B cell (primary cell): ENCODE data around the gene MYOM3. TPM values are rescaled to one million over a fixed set of nuclear protein-coding genes. Genes with fewer than 3 reads are reported as not detected.

ENCODE experiments used
- ATAC-seq: fragments of 200-7000 bp; cut with Tn5 transposase; one replicate; pipeline ENCODE4 v1.10.0; 2021; ENCODE audit warnings: low read depth, mild to moderate bottlenecking, moderate number of reproducible peaks, moderate library complexity
- CTCF ChIA-PET: fragments of 350-600 bp; sonication (Branson Sonifier 250); formaldehyde crosslinking; loops from one replicate; lab custom pipeline; 2021; ENCODE audit warnings: antibody characterized with exemption, inconsistent platforms; lab: Charles Lee
- POLR2A ChIA-PET: fragments of 350-600 bp; sonication (Branson Sonifier 250); formaldehyde crosslinking; loops from one replicate; lab custom pipeline; 2021; ENCODE audit warnings: antibody characterized with exemption; lab: Charles Lee
- DNase-seq: peaks from one replicate; pipeline ENCODE4 v3.0.0; 2013
- H2AFZ ChIP-seq: 2 replicates; pipeline ENCODE4 v1.6.1; 2012; ENCODE audit warnings: mild to moderate bottlenecking, low read depth, low read length; ENCODE audit not compliant: insufficient read depth, poor library complexity, severe bottlenecking
- H3K27ac ChIP-seq, 2 donors: 1 replicate in 1 of 2; 2 replicates in 1 of 2; pipeline ENCODE4 v1.5.1; 2012 to 2013; ENCODE audit warnings: low read length in 2 of 2, mild to moderate bottlenecking in 2 of 2, moderate library complexity in 1 of 2
- H3K27me3 ChIP-seq, 4 experiments: fragments of 200-600 bp in 1 of 4; sonication (generic) in 1 of 4; replicated peaks in 1 of 4; 1 replicate in 2 of 4; 2 replicates in 2 of 4; pipeline versions ENCODE4 v1.6.1 to v1.7.0; 2013 to 2016; ENCODE audit warnings: low read length in 3 of 4, mild to moderate bottlenecking in 2 of 4, mixed read lengths in 1 of 4, moderate library complexity in 1 of 4; ENCODE audit not compliant: insufficient read depth in 4 of 4, control insufficient read depth in 3 of 4; ENCODE audit errors: control extremely low read depth in 1 of 4
- H3K36me3 ChIP-seq, 2 experiments: replicated peaks in 1 of 2; 1 replicate in 1 of 2; 2 replicates in 1 of 2; pipeline versions ENCODE4 v1.6.1 to v1.7.1; 2013; ENCODE audit warnings: low read length in 1 of 2; ENCODE audit not compliant: insufficient read depth in 2 of 2, control insufficient read depth in 1 of 2; ENCODE audit errors: control extremely low read depth in 1 of 2, extremely low read depth in 1 of 2
- H3K4me1 ChIP-seq, 2 donors: fragments of 200-600 bp in 1 of 2; sonication (generic) in 1 of 2; 1 replicate in 1 of 2; 2 replicates in 1 of 2; pipeline versions ENCODE4 v1.5.1 to v1.6.1; 2013 to 2017; ENCODE audit warnings: low read length in 2 of 2; ENCODE audit not compliant: control insufficient read depth in 2 of 2, insufficient read depth in 2 of 2
- H3K4me2 ChIP-seq: replicated peaks from 2 replicates; pipeline ENCODE3; 2012; ENCODE audit warnings: mild to moderate bottlenecking, low read depth, low read length; ENCODE audit not compliant: poor library complexity, severe bottlenecking
- H3K4me3 ChIP-seq, 5 experiments: fragments of 200-600 bp in 1 of 5; sonication (generic) in 1 of 5; 1 replicate in 3 of 5; 2 replicates in 2 of 5; pipeline versions ENCODE4 v1.5.1 to v1.7.0; 2011 to 2016; ENCODE audit warnings: low read length in 4 of 5, mild to moderate bottlenecking in 4 of 5, low read depth in 2 of 5, control low read depth in 1 of 5, moderate library complexity in 1 of 5; ENCODE audit not compliant: insufficient read depth in 1 of 5; ENCODE audit errors: control extremely low read depth in 1 of 5, extremely low read depth in 1 of 5
- H3K79me2 ChIP-seq: fragments of 200-600 bp; sonication (generic); one replicate; pipeline ENCODE4 v1.6.0; 2016; ENCODE audit warnings: low read length; ENCODE audit not compliant: control insufficient read depth, insufficient read depth
- H3K9ac ChIP-seq: fragments of 200-600 bp; sonication (generic); 2 replicates; pipeline ENCODE4 v1.6.1; 2017; ENCODE audit warnings: mild to moderate bottlenecking, low read length, moderate library complexity
- H3K9me3 ChIP-seq, 3 donors: one replicate each; pipeline versions ENCODE4 v1.6.1 to v1.7.1; 2013; ENCODE audit warnings: low read length in 2 of 3; ENCODE audit not compliant: control insufficient read depth in 2 of 3, insufficient read depth in 1 of 3; ENCODE audit errors: control extremely low read depth in 1 of 3
- H4K20me1 ChIP-seq: 2 replicates; pipeline ENCODE4 v1.6.0; 2012; ENCODE audit warnings: mild to moderate bottlenecking, low read length; ENCODE audit not compliant: insufficient read depth, control insufficient read depth, poor library complexity, severe bottlenecking
- H3K27ac Mint-ChIP-seq: one replicate; pipeline ENCODE4 v1.8.0; 2021; ENCODE audit warnings: mixed read lengths
- H3K27me3 Mint-ChIP-seq: one replicate; pipeline ENCODE4 v1.8.0; 2021; ENCODE audit warnings: mixed read lengths
- H3K4me1 Mint-ChIP-seq: one replicate; pipeline ENCODE4 v1.8.0; 2021; ENCODE audit warnings: mixed read lengths
- H3K4me3 Mint-ChIP-seq: one replicate; pipeline ENCODE4 v1.8.0; 2021; ENCODE audit warnings: mixed read lengths
- H3K9me3 Mint-ChIP-seq: one replicate; pipeline ENCODE4 v1.8.0; 2022; ENCODE audit warnings: mixed read lengths; ENCODE audit not compliant: insufficient read depth
- EZH2 ChIP-seq: IDR thresholded peaks from 2 replicates; pipeline ENCODE4 v1.6.1; 2012; ENCODE audit warnings: borderline replicate concordance, low read depth, mild to moderate bottlenecking, moderate library complexity, low read length; ENCODE audit not compliant: insufficient read depth, poor library complexity, severe bottlenecking
- WGBS: methylation state at CpG from one replicate; pipeline ENCODE4 v1.1.5; 2013; ENCODE audit warnings: missing lambda C conversion rate; ENCODE audit not compliant: insufficient coverage; 5-methylcytosine and 5-hydroxymethylcytosine counted together
- intact Hi-C: fragments of 100-400 bp; cut with micrococcal nuclease; formaldehyde crosslinking; loops from one replicate; pipeline ENCODE4 v1.10.0; 2022
- polyA plus RNA-seq: library from polyadenylated mRNA; depleted of rRNA; stranded (reverse); fragments of >200 nt; gene quantifications from 2 replicates; pipeline ENCODE4 v1.2.3, GENCODE V29; 2012
- total RNA-seq, 2 donors: library from RNA; stranded (reverse); fragments of 120-200 nt in 1 of 2; gene quantifications; 1 replicate in 1 of 2; 2 replicates in 1 of 2; pipeline versions ENCODE4 v1.2.3 to v1.2.4, GENCODE V29; 2013 to 2022
- TF ChIP-seq, protein P1 (sequence below): fragments of 200-600 bp; IDR thresholded peaks from one replicate; pipeline ENCODE4 v1.8.0; 2022; ENCODE audit warnings: antibody characterized with exemption, mild to moderate bottlenecking

MYOM3 gene
- total and polyA plus RNA-seq, 2 donors (not counting 1 experiment from before 2014, with no cell fraction given): not detected

DNA sequence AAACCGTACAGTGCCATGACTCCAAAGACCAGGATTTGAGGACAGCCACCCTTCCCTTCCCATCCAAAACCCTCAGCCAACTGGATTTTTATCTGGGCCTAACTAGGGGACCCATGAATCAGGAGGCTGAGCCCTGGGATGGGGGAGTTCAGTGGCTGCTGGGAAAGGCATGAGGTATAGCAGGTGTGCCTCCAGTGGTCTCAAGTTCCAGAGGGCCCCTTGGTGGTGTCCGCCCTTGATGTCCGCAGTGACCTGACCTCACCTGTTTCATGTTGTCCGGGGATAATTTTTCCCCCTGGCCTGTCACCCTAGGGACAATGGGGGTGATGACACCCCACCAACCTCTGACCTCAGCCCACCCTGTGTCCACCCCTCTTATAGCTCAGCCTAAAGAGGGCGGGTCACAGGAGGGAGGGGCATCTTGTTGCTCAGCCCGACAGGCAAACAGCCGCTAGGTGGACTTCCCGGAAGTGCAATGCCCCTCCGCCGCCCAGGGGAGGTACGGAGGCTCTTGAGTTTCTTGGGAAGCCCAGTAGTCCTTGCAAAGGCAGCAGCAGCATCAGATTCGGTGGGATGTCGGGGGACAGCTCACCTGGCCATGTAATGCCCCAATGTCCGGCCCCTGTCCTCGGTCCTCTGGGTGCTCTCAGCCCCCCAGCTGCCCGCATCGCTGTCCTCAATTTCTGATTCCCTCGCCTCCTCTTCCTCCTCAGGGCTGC is 44.8 kb upstream of the MYOM3 start:
- ATAC-seq (no peak), DNase-seq (no peak)
- no peak overlapping the region for H3K4me3 Mint-ChIP-seq
- Histone ChIP-seq H3K27me3 (no peaks in the 10 kb centered on the region), H3K36me3 (peaks cover 0 to 55% of the 10 kb centered on the region in 2 experiments), H3K4me3 (no peak overlapping the region), H3K9ac (no peak overlapping the region), H3K4me2 (no peak overlapping the region), H3K79me2 (no peaks in the 10 kb centered on the region), H3K27ac (no peak overlapping the region), H4K20me1 (no peaks in the 10 kb centered on the region), H2AFZ (no peak overlapping the region), H3K9me3 (no peaks in the 10 kb centered on the region), H3K4me1 (peaks cover 0 to 4% of the 10 kb centered on the region in 2 donors)
- TF ChIP-seq, protein P1, sequence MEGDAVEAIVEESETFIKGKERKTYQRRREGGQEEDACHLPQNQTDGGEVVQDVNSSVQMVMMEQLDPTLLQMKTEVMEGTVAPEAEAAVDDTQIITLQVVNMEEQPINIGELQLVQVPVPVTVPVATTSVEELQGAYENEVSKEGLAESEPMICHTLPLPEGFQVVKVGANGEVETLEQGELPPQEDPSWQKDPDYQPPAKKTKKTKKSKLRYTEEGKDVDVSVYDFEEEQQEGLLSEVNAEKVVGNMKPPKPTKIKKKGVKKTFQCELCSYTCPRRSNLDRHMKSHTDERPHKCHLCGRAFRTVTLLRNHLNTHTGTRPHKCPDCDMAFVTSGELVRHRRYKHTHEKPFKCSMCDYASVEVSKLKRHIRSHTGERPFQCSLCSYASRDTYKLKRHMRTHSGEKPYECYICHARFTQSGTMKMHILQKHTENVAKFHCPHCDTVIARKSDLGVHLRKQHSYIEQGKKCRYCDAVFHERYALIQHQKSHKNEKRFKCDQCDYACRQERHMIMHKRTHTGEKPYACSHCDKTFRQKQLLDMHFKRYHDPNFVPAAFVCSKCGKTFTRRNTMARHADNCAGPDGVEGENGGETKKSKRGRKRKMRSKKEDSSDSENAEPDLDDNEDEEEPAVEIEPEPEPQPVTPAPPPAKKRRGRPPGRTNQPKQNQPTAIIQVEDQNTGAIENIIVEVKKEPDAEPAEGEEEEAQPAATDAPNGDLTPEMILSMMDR: no peak
- no peak for TF ChIP-seq EZH2
- no peaks in the 10 kb centered on the region for H3K27me3 Mint-ChIP-seq
- intact Hi-C loops: no loop called here
- no peak overlapping the region for H3K27ac Mint-ChIP-seq
- POLR2A ChIA-PET: no interaction called here
- CTCF ChIA-PET: interaction anchor here (1.1 to 10.5 kb wide), 4 partner anchors 10 to 237 kb away, joined by 3 to 387 read pairs (median 120); no protein-coding TSS in a partner anchor
- WGBS: 95% methylated on average over 12 of the region's 18 CpGs
- H3K9me3 Mint-ChIP-seq: no peaks in the 10 kb centered on the region
- peaks cover 12% of the 10 kb centered on the region for H3K4me1 Mint-ChIP-seq
